K562 (cell line): ENCODE data around the gene FAM117A. TPM values are rescaled to one million over a fixed set of nuclear protein-coding genes. Genes with fewer than 3 reads are reported as not detected.
A peak's percentile ranks its signal among the peaks of the same experiment; 100 is the strongest.

Experiments used
- CBFA2T3 ChIP-seq: fragments of 450-650 bp; IDR thresholded peaks from 2 replicates; pipeline ENCODE4 v1.6.1; 2017
- HDAC3 ChIP-seq: fragments of 450-650 bp; IDR thresholded peaks from 2 replicates; pipeline ENCODE4 v1.6.1; 2018; ENCODE audit warnings: borderline replicate concordance, mild to moderate bottlenecking, moderate library complexity; ENCODE audit not compliant: partially characterized antibody
- HSF4 ChIP-seq: fragments of 250-450 bp; sonication (Bioruptor Pico); IDR thresholded peaks from 2 replicates; pipeline ENCODE4 v2.1.2; 2022; ENCODE audit warnings: mild to moderate bottlenecking, moderate library complexity, borderline replicate concordance
- NELFE ChIP-seq: IDR thresholded peaks from 2 replicates; pipeline ENCODE4 v1.6.1; 2011; ENCODE audit warnings: mild to moderate bottlenecking; ENCODE audit not compliant: insufficient read depth, insufficient read length
- SIX5 ChIP-seq, 2 experiments: IDR thresholded peaks; 2 replicates each; pipeline ENCODE4 v1.6.1; 2011; ENCODE audit warnings: low read length in 2 of 2, borderline replicate concordance in 1 of 2, low read depth in 1 of 2, mild to moderate bottlenecking in 1 of 2, moderate library complexity in 1 of 2; ENCODE audit not compliant: insufficient read depth in 1 of 2
- SREBF1 ChIP-seq: fragments of 150-350 bp; IDR thresholded peaks from 2 replicates; pipeline ENCODE4 v1.6.1; 2014; ENCODE audit warnings: antibody characterized with exemption, low read depth, low read length, borderline replicate concordance
- ZNF561 ChIP-seq: fragments of 450-650 bp; formaldehyde crosslinking; conservative IDR thresholded peaks from 2 replicates; pipeline ENCODE4 v1.4.0; 2020; ENCODE audit warnings: mild to moderate bottlenecking, moderate library complexity
- polyA plus RNA-seq, 8 experiments: library from polyadenylated mRNA; depleted of rRNA in 4 of 8; stranded (reverse) in 5 of 8; unstranded in 3 of 8; fragments of >200 nt; fragmentation: Nextera tagmentation in 2 of 8; fragmentation: Illumina TruSeq in 1 of 8; extraction: Ambion mirVana in 2 of 8; extraction: Trizol in 1 of 8; gene quantifications; 2 replicates each; pipeline versions ENCODE4 v1.2.1 to v1.2.3, GENCODE V29; 2011 to 2014; ENCODE audit warnings: inconsistent platforms in 1 of 8, missing spikeins in 1 of 8
- total RNA-seq, 7 experiments: library from RNA; depleted of rRNA in 6 of 7; stranded (reverse); fragments of >200 nt in 6 of 7; fragmentation: Illumina TruSeq in 2 of 7; extraction: Trizol in 2 of 7; gene quantifications; 2 replicates each; pipeline versions ENCODE4 v1.2.1 to v1.2.3, GENCODE V29; 2011 to 2021; ENCODE audit warnings: low replicate concordance in 1 of 7
- TF ChIP-seq, protein P1 (sequence below), 2 experiments: fragments of 450-650 bp in 1 of 2; IDR thresholded peaks; 2 replicates each; pipeline ENCODE4 v1.6.1; 2011 to 2017; ENCODE audit warnings: low read depth in 2 of 2, antibody characterized with exemption in 1 of 2, borderline replicate concordance in 1 of 2, low read length in 1 of 2, mild to moderate bottlenecking in 1 of 2, mixed read lengths in 1 of 2; ENCODE audit not compliant: control insufficient read depth in 1 of 2
- TF ChIP-seq, protein P2 (sequence below): fragments of 250-450 bp; sonication (Bioruptor Pico); IDR thresholded peaks from 2 replicates; pipeline ENCODE4 v1.8.0; 2022; ENCODE audit warnings: moderate library complexity, mild to moderate bottlenecking, inconsistent platforms
- TF ChIP-seq, protein P3 (sequence below), 2 experiments: fragments of 450-650 bp; IDR thresholded peaks; 2 replicates each; pipeline ENCODE4 v1.6.1; 2016; ENCODE audit warnings: mild to moderate bottlenecking in 2 of 2, borderline replicate concordance in 1 of 2, low read depth in 1 of 2, moderate library complexity in 1 of 2
- TF ChIP-seq, protein P4 (sequence below): fragments of 250-450 bp; sonication (Bioruptor Pico); IDR thresholded peaks from 2 replicates; pipeline ENCODE4 v1.4.0; 2020; ENCODE audit warnings: borderline replicate concordance

FAM117A gene
- total and polyA plus RNA-seq, 9 of the 15 experiments (the other 6 are each of a cell fraction or from before 2014, with no cell fraction given), result 3.1 to 79.7 (median 36.6) TPM

DNA sequence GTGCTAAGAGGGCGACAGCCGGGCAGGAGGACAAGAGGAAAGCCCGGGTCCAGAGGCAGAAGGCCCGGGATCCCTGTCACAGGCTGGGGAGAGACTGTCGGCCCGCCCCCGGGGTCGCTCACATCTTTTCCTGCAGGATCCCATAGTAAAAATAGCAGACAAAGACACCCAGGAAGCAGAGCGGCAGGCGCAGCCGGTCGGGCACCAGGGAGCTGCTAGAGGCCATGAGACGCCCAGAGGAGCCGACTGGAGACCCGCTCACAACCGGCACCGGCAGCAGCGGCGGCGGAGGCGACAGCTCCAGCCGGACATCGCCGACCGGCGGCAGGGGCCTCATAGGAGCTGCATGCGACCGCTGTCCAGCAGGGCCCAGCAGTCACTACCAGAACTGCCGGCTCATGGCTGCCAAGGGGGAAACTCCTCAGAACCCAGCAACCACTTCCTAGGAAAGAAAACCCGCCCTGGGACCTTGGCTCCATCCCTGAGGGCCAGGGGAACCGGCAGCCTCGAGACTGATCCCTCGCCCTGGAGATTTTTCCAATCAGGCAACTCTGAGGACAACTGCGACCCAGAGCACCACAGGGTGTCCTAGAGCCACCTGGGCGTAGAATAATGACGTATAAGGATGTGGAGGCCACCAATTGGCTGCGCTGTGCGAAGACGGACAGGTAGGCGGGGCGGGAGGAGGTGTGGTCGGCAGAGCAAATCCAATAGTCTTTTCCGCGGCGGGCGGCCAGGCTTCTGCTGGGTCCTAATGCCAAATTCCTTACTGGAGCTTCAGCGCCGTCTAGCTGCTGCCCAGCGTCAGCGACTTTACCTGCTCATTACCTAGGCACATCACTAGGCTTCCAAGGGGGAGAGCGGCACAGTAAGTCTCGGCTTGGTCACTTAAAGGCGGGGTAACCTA, 56.1 kb downstream of the FAM117A start, which contains the start of gene SLC35B1 (continued):
- TF ChIP-seq, protein P1, sequence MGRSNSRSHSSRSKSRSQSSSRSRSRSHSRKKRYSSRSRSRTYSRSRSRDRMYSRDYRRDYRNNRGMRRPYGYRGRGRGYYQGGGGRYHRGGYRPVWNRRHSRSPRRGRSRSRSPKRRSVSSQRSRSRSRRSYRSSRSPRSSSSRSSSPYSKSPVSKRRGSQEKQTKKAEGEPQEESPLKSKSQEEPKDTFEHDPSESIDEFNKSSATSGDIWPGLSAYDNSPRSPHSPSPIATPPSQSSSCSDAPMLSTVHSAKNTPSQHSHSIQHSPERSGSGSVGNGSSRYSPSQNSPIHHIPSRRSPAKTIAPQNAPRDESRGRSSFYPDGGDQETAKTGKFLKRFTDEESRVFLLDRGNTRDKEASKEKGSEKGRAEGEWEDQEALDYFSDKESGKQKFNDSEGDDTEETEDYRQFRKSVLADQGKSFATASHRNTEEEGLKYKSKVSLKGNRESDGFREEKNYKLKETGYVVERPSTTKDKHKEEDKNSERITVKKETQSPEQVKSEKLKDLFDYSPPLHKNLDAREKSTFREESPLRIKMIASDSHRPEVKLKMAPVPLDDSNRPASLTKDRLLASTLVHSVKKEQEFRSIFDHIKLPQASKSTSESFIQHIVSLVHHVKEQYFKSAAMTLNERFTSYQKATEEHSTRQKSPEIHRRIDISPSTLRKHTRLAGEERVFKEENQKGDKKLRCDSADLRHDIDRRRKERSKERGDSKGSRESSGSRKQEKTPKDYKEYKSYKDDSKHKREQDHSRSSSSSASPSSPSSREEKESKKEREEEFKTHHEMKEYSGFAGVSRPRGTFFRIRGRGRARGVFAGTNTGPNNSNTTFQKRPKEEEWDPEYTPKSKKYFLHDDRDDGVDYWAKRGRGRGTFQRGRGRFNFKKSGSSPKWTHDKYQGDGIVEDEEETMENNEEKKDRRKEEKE (IDR thresholded peaks at IDR 0.05; ENCODE audit: borderline replicate concordance in 1 of 2, control insufficient read depth in 1 of 2, low read depth in 2 of 2, low read length in 1 of 2), result peak in 1 of 2 experiments; percentile 61; a peak in 1 of 4 replicates
- TF ChIP-seq NELFE, result no peak
- TF ChIP-seq, protein P2, sequence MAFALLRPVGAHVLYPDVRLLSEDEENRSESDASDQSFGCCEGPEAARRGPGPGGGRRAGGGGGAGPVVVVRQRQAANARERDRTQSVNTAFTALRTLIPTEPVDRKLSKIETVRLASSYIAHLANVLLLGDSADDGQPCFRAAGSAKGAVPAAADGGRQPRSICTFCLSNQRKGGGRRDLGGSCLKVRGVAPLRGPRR (CRISPR knock-in tag), result no peak
- TF ChIP-seq ZNF561, result no peak
- peak in 1 of 2 experiments; percentile 24; a peak in 2 of 4 replicates for TF ChIP-seq SIX5 (IDR thresholded peaks at IDR 0.05; ENCODE audit: borderline replicate concordance in 1 of 2, insufficient read depth in 1 of 2, low read depth in 1 of 2, low read length in 2 of 2)
- no peak for TF ChIP-seq CBFA2T3
- TF ChIP-seq, protein P3, sequence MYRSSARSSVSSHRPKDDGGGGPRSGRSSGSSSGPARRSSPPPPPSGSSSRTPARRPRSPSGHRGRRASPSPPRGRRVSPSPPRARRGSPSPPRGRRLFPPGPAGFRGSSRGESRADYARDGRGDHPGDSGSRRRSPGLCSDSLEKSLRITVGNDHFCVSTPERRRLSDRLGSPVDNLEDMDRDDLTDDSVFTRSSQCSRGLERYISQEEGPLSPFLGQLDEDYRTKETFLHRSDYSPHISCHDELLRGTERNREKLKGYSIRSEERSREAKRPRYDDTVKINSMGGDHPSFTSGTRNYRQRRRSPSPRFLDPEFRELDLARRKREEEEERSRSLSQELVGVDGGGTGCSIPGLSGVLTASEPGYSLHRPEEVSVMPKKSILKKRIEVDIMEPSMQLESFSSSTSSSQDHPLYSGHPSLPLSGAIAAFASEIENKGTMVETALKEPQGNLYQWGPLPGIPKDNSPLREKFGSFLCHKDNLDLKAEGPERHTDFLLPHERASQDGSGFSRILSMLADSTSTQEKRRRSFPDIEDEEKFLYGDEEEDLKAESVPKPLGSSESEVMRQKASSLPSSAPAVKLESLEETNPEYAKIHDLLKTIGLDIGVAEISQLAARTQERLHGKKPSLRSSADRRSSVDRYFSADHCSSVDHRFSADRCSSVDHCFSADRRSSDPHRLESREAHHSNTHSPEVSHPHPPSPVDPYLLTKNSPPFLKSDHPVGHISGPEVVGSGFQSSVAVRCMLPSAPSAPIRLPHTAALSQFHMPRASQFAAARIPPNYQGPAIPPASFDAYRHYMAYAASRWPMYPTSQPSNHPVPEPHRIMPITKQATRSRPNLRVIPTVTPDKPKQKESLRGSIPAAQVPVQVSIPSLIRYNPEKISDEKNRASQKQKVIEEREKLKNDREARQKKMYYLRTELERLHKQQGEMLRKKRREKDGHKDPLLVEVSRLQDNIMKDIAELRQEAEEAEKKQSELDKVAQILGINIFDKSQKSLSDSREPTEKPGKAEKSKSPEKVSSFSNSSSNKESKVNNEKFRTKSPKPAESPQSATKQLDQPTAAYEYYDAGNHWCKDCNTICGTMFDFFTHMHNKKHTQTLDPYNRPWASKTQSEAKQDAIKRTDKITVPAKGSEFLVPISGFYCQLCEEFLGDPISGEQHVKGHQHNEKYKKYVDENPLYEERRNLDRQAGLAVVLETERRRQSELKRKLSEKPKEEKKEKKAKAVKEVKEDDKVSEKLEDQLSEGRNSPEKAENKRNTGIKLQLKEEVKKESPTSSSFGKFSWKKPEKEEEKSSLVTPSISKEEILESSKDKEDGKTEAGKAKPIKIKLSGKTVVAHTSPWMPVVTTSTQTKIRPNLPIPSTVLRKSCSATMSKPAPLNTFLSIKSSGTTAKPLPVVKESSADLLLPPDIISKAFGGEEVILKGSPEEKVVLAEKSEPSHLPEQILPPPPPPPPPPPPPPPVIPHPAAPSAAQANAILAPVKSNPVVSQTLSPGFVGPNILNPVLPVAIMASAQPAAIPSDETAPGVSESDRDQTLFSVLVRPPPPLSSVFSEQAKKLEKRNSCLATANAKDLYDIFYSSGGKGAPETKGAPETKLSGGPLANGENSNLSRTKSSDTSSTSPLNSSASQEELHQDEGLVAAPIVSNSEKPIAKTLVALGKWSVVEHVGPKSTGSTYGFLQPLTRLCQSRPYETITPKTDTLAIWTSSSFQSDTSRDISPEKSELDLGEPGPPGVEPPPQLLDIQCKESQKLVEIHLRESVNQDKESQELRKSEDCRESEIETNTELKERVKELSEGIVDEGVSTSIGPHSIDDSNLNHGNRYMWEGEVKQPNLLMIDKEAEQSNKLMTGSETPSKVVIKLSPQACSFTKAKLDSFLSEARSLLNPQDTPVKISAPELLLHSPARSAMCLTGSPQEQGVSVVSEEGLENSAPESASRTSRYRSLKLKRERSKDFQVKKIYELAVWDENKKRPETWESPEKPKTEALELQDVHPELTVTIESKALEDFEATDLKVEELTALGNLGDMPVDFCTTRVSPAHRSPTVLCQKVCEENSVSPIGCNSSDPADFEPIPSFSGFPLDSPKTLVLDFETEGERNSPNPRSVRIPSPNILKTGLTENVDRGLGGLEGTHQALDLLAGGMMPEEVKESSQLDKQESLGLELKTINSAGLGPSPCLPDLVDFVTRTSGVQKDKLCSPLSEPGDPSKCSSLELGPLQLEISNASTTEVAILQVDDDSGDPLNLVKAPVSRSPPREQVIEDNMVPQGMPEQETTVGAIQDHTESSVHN (IDR thresholded peaks at IDR 0.05; ENCODE audit: borderline replicate concordance in 1 of 2, low read depth in 1 of 2), result 0 out of 4 replicates have a peak, but pooled peaks of 1 of the 2 experiments have one; percentile 35
- TF ChIP-seq, protein P4, sequence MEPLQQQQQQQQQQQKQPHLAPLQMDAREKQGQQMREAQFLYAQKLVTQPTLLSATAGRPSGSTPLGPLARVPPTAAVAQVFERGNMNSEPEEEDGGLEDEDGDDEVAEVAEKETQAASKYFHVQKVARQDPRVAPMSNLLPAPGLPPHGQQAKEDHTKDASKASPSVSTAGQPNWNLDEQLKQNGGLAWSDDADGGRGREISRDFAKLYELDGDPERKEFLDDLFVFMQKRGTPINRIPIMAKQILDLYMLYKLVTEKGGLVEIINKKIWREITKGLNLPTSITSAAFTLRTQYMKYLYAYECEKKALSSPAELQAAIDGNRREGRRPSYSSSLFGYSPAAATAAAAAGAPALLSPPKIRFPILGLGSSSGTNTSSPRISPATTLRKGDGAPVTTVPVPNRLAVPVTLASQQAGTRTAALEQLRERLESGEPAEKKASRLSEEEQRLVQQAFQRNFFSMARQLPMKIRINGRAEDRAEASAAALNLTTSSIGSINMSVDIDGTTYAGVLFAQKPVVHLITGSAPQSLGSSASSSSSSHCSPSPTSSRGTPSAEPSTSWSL (CRISPR knock-in tag), result no peak
- TF ChIP-seq HSF4 (CRISPR knock-in tag), result no peak
- TF ChIP-seq HDAC3, result no peak
- no peak for TF ChIP-seq SREBF1
